ENCODE data around the gene NEFH.
"Not testable (repeated sequence)": the region's sequence is repeated elsewhere in the genome, so short reads cannot be mapped to it uniquely, and the experiment has no call there.

NEFH gene, protein sequence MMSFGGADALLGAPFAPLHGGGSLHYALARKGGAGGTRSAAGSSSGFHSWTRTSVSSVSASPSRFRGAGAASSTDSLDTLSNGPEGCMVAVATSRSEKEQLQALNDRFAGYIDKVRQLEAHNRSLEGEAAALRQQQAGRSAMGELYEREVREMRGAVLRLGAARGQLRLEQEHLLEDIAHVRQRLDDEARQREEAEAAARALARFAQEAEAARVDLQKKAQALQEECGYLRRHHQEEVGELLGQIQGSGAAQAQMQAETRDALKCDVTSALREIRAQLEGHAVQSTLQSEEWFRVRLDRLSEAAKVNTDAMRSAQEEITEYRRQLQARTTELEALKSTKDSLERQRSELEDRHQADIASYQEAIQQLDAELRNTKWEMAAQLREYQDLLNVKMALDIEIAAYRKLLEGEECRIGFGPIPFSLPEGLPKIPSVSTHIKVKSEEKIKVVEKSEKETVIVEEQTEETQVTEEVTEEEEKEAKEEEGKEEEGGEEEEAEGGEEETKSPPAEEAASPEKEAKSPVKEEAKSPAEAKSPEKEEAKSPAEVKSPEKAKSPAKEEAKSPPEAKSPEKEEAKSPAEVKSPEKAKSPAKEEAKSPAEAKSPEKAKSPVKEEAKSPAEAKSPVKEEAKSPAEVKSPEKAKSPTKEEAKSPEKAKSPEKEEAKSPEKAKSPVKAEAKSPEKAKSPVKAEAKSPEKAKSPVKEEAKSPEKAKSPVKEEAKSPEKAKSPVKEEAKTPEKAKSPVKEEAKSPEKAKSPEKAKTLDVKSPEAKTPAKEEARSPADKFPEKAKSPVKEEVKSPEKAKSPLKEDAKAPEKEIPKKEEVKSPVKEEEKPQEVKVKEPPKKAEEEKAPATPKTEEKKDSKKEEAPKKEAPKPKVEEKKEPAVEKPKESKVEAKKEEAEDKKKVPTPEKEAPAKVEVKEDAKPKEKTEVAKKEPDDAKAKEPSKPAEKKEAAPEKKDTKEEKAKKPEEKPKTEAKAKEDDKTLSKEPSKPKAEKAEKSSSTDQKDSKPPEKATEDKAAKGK

GRCh38 chr22:29479417-29480261 is at the start of gene NEFH:
TSS of gene NEFH (plus strand) at chr22:29480218. CDS start at chr22:29480263, 45 bp downstream.
- Mint-ChIP-seq H3K9me3 (no peaks in the 10 kb centered on the region), H3K27ac (peak within 1 kb of the TSS; percentile 28)

GRCh38 chr22:29431986-29432385 is 48.0 kb upstream of the NEFH start:
- Mint-ChIP-seq H3K36me3 (no peaks in the 10 kb centered on the region), H3K27me3 (peaks cover 47% of the 10 kb centered on the region), H3K4me1 (no peaks in the 10 kb centered on the region), H3K4me3 (no peak overlapping the region), H3K27ac (no peak overlapping the region), H3K9me3 (no peaks in the 10 kb centered on the region)
- no peak for DNase-seq
- CTCF ChIA-PET: no interaction called here

More at GRCh38 chr22:29479417-29480261, at the start of gene NEFH:
- CTCF ChIA-PET: no interaction called here
- Mint-ChIP-seq H3K27me3 (peaks cover 78% of the 10 kb centered on the region), H3K4me3 (peak within 1 kb of the TSS; percentile 26), H3K4me1 (peaks cover 21% of the 10 kb centered on the region), H3K36me3 (peaks cover 9% of the 10 kb centered on the region)
- DNase-seq: no peak

GRCh38 chr22:29433856-29434255 is 46.2 kb upstream of the NEFH start:
- no peak overlapping the region for H3K4me3 Mint-ChIP-seq
- CTCF ChIA-PET: no interaction called here
- peaks cover 57% of the 10 kb centered on the region for H3K27me3 Mint-ChIP-seq
- no peak overlapping the region for H3K27ac Mint-ChIP-seq
- no peaks in the 10 kb centered on the region for H3K36me3 Mint-ChIP-seq
- H3K4me1 Mint-ChIP-seq: no peaks in the 10 kb centered on the region
- no peaks in the 10 kb centered on the region for H3K9me3 Mint-ChIP-seq
- no peak for DNase-seq

DNA sequence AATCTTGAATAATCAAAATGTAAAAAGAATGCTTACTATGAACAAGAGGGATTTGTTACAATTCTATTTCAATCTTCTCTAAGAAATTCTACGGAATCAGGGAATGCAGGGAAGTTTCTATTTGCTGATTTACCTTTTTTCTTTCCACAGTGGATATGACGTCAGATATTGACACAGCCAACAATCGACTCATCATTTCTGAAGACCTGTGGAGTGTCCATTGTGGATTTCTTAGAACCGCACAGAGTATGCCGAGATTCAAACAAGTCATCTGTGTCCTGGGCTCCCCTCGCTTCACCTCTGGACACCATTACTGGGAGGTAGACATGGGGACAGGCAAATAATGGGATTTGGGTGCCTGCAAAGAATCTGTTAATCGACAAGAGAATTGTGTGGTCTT is 45.7 kb upstream of the NEFH start:
- CTCF ChIA-PET: no interaction called here
- H3K4me1 Mint-ChIP-seq: no peaks in the 10 kb centered on the region
- peaks cover 55% of the 10 kb centered on the region for H3K27me3 Mint-ChIP-seq
- H3K9me3 Mint-ChIP-seq: no peaks in the 10 kb centered on the region
- no peaks in the 10 kb centered on the region for H3K36me3 Mint-ChIP-seq
- H3K27ac Mint-ChIP-seq: no peak overlapping the region
- no peak for DNase-seq
- no peak overlapping the region for H3K4me3 Mint-ChIP-seq

GRCh38 chr22:29435236-29436136 is 44.5 kb upstream of the NEFH start:
- H3K4me1 Mint-ChIP-seq: no peaks in the 10 kb centered on the region
- H3K4me3 Mint-ChIP-seq: no peak overlapping the region
- H3K9me3 Mint-ChIP-seq: no peaks in the 10 kb centered on the region
- H3K27ac Mint-ChIP-seq: no peak overlapping the region
- H3K27me3 Mint-ChIP-seq: peaks cover 48% of the 10 kb centered on the region
- no peak for DNase-seq
- CTCF ChIA-PET: no interaction called here
- no peaks in the 10 kb centered on the region for H3K36me3 Mint-ChIP-seq

DNA sequence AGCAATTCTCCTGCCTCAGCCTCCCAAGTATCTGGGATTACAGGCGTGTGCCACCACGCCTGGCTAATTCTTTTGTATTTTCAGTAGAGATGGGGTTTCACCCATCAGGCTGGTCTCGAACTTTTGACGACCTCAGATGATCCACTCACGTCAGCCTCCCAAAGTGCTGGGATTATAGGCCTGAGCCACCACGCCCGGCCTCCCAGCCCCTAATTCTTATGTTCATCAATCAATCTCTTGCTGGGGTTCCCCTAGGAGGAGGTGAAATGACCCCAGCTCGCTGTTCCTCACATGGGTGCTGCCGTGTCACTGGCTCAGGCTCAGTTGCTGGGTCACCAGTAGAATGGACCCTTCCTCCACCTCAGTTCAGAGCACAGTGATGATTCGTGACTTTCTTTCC is 41.7 kb upstream of the NEFH start, which contains the start of gene RFPL1:
RFPL1 (plus strand) TSS at position 301 of the 400 bp plus-strand sequence.
- H3K27me3 Mint-ChIP-seq: peaks cover 33% of the 10 kb centered on the region
- DNase-seq, H3K4me3 Mint-ChIP-seq, H3K4me1 Mint-ChIP-seq, H3K36me3 Mint-ChIP-seq, H3K9me3 Mint-ChIP-seq, H3K27ac Mint-ChIP-seq, CTCF ChIA-PET: not testable (repeated sequence)

DNA sequence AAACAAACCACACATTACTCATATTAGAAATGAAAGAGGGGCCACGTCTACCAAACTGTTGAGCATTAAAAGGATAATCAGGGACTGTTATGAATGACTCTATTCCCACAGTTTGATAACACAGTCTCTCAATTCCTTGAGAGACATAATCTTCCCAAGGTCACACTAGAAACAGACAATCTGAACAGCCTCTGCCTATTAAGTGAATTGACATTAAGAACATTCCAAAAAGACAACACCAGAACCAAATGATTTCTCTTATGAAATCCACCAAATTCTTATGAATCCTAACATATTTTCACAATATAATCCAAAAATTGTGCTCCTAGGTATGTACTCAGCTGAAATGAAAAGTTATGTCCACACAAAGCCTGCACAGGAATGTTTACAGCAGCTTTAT is 37.0 kb upstream of the NEFH start:
- Mint-ChIP-seq H3K36me3 (no peaks in the 10 kb centered on the region), H3K9me3 (no peaks in the 10 kb centered on the region), H3K27me3 (peaks cover 14% of the 10 kb centered on the region), H3K27ac (no peak overlapping the region), H3K4me1 (no peaks in the 10 kb centered on the region), H3K4me3 (no peak overlapping the region)
- no peak for DNase-seq
- CTCF ChIA-PET: no interaction called here

DNA sequence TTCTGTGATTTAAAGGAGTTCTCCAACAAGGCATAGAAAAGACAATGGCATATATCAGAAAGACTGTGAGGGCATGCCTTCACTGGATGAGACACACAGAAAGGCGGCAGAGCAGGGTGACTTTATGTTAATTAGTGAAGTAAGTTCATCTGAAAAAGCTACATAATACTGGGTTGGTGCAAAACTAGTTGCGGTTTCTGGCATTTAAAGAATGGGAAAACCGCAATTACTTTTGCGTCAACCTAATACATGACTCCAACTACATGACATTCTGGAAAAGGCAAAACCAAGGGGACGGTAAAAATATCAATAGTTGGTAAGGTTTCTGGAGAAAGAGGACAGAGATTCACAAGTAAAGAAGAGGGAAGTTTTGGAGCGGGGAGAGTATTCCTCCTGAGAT is 36.6 kb upstream of the NEFH start:
- Mint-ChIP-seq H3K4me3 (no peak overlapping the region), H3K36me3 (no peaks in the 10 kb centered on the region), H3K4me1 (no peaks in the 10 kb centered on the region), H3K9me3 (no peaks in the 10 kb centered on the region), H3K27me3 (peaks cover 13% of the 10 kb centered on the region), H3K27ac (no peak overlapping the region)
- CTCF ChIA-PET: no interaction called here
- DNase-seq: no peak

GRCh38 chr22:29443861-29444792 is 35.9 kb upstream of the NEFH start:
- no peaks in the 10 kb centered on the region for H3K9me3 Mint-ChIP-seq
- CTCF ChIA-PET: no interaction called here
- no peak overlapping the region for H3K4me3 Mint-ChIP-seq
- DNase-seq: no peak
- H3K27me3 Mint-ChIP-seq: peaks cover 10% of the 10 kb centered on the region
- H3K36me3 Mint-ChIP-seq: no peaks in the 10 kb centered on the region
- H3K27ac Mint-ChIP-seq: no peak overlapping the region
- H3K4me1 Mint-ChIP-seq: no peaks in the 10 kb centered on the region

GRCh38 chr22:29445508-29445907 is 34.5 kb upstream of the NEFH start:
- Mint-ChIP-seq H3K27ac (no peak overlapping the region), H3K4me3 (no peak overlapping the region), H3K4me1 (no peaks in the 10 kb centered on the region), H3K9me3 (no peaks in the 10 kb centered on the region), H3K27me3 (peaks cover 10% of the 10 kb centered on the region), H3K36me3 (no peaks in the 10 kb centered on the region)
- no peak for DNase-seq
- CTCF ChIA-PET: interaction anchor here (0.6 kb wide), 1 partner anchor 97 kb away, joined by 3 read pairs; no protein-coding TSS in a partner anchor

DNA sequence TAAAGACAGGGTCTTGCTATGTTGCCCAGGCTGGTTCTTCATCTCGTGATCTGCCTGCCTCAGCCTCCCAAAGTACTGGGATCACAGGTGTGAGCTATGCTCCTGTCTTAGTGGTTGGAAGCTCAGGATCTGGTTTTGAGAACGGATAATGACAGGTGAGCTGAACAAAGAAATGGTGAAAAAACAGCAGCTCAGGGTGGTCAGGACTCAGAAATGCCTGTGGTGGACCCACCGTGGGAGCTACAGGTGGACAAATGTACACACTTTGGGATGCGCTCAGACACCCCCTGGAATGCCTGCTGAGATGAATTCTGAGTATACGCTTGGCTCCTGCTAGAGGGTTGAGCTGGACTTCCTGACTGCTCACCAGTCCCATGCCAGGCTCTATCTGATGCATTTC is 32.1 kb upstream of the NEFH start:
- DNase-seq: no peak
- Mint-ChIP-seq H3K36me3 (no peaks in the 10 kb centered on the region), H3K4me3 (no peak overlapping the region), H3K27ac (no peak overlapping the region), H3K4me1 (no peaks in the 10 kb centered on the region), H3K27me3 (peaks cover 15% of the 10 kb centered on the region), H3K9me3 (no peaks in the 10 kb centered on the region)
- CTCF ChIA-PET: no interaction called here

DNA sequence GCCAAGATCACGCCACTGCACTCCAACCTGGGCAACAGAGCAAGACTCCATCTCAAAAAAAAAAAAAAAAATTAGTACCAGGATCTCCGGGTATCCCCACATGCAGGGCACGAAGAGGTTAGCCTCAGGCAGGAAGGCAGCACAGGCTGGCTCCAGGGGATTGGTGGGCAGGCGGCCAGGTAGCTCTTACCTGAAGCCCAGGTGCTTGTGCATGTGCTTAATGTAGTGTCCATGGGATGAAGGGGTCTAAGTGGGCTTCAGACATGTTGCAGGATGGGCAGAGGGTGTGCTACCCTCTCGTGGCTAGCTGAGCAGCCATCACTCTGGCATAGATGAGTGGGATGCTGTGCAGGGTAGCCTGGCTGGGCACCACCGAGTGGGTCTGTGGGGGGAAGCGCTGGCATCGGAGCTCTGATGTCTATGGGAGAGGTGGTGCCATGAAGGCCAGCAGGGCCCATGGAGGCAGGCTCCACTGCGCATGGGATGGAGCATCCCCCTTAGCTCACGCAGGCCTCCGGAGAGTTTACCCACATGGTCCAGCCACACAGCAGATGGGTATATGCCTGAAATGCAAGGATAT is 30.6 kb upstream of the NEFH start:
- Mint-ChIP-seq H3K4me3 (no peak overlapping the region), H3K4me1 (no peaks in the 10 kb centered on the region), H3K36me3 (no peaks in the 10 kb centered on the region), H3K27me3 (peaks cover 13% of the 10 kb centered on the region), H3K9me3 (no peaks in the 10 kb centered on the region), H3K27ac (no peak overlapping the region)
- no peak for DNase-seq
- CTCF ChIA-PET: no interaction called here

Data from activated naive CD4-positive, alpha-beta T cell treated with anti-CD3 and anti-CD28 coated beads, Interleukin-2, amount 10 ng/mL, durations not matched to agents 7 days and 5 days (primary cell).